ENCODE data around the gene KIF6.
"Not testable (repeated sequence)": the region's sequence is repeated elsewhere in the genome, so short reads cannot be mapped to it uniquely, and the experiment has no call there.

Gene KIF6

DNA sequence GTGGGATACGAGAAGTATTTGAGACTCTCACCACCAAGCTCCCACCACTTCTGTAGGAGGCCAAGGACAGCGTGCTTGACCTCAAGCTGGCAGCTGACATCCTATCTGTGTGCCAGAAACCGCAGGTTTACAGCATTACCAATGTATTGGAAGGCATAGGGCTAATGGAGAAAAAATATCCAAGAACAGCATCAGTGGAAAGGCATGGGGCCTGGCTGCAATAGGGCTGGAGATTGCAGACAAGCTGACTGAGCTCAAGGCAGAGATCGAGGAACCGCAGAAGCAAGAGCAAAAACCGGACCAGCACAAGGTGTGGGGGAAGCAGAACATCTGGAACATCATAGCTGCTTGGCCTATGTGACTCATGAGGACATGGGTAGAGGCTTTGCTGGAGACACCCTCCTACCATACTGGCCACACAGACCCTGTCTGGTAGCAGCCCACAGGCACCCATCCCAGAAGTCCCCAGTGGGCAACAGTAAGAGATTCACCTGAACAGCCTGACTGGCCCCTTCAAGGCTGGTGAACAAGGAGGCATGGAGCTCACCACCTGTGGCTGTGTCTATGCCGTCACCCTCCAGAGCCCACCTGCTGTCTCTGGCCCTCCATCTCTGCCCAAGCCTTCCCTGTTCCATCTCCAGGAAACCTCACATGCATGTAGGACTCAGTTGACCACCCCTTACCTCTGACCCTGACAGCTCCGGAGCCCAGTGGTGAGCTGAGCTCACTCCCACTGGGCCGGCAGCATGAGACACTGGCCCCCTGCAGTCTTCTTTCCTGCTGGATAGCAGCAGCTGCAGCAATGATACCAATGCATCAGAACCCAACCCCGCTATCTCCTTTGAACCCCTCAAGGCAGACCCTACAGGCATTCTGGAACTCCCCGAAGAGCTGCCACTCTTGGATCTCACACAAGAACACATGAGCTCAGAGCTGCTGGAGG, 171.1 kb downstream of the KIF6 start:
- no peak for ATAC-seq
- DNase-seq: no peak

DNA sequence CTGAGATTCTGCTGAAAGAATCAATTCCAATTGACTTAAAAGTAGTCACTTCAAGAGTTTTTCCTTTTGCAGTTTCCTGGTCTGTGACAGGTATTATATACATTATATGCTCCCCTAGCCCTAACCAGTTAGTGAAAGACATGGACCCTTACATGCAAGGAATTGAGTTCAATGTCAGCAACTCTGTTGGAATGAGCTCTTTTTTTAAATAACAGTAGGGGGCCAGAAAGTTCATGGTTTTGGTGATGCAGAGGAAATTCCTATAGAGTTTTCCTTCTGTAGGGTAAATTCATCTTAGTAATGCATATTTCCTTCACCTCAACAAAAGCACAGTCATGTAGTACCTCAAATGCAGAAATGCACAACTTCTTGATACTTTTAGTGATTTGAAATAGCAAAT, 172.2 kb downstream of the KIF6 start:
- ATAC-seq (no peak), DNase-seq (no peak)

DNA sequence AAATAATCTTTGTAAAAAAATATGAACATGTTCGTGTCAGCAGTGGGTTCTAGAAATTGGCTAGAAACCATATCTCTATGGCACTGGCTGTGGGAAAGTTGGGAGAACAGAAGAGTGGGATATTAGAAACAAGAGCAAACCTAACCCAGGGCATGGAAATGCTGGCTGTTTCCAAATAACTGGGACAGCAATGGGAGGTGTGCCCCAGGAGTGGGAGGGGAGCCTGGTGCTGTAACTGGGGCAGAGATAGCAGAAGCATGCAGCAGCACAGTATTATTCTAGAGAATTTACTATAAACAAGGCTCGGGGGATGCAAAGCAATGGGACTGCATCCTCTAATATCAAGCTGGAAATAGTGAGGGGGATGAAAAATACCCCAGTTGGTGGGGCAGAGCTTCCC, 175.0 kb downstream of the KIF6 start:
- DNase-seq (no peak), ATAC-seq (no peak)

DNA sequence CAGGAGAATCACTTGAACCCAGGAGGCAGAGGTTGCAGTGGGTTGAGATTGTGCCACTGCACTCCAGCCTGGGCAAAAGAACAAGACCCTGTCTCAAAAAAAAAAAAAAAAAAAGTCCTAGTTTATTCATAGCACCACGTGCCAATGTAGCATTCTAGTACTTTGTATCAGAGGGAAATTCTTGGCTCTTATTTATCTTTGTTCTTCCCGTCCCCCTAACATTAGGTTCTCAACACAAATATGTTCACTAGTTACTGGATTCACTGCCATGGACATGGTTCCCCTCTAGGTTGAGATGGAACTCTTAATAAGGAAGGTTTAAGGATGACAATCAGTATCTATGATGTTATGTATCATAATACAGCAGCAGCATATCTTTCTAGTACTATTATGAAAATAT, 178.5 kb downstream of the KIF6 start:
- no peak for ATAC-seq
- DNase-seq: no peak

DNA sequence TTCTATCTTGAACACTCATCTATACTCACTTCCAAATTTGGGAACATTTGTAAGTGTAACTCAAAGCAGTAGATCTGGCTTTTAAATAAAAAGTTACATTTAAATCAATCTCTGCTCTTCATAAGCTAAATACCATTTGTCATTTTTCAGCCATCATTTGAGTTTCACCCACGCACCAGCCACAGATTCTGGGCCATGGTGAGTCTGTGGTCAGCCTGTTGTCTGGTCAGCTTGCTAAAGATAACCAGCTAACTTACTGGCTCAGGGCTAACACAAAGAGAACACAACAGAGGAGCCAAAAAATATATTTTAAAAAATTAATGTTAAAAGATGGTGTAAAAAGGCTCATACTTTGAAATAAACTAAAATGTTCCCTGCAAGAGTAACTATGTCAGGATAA, 181.3 kb downstream of the KIF6 start:
- no peak for ATAC-seq
- DNase-seq: no peak

DNA sequence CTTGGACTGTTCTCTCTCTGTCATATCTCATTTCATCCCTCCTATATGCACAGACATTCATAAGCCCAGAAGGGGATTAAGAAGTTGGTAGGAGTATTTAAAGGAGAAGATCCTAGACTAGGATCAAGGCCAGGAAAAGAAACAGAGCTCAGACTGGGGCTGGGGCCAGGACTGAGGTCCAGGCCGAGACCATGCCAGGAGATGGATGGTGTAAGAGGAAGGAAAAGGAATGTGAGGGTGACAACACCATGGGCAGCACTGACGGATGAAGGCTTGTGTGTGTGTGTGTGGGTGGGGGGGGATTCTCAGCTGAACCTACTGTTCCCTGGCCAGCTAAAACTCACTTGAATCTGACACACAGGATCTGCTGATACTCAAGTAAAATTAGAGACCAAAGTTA, 182.1 kb downstream of the KIF6 start:
- ATAC-seq (no peak), DNase-seq (no peak)

DNA sequence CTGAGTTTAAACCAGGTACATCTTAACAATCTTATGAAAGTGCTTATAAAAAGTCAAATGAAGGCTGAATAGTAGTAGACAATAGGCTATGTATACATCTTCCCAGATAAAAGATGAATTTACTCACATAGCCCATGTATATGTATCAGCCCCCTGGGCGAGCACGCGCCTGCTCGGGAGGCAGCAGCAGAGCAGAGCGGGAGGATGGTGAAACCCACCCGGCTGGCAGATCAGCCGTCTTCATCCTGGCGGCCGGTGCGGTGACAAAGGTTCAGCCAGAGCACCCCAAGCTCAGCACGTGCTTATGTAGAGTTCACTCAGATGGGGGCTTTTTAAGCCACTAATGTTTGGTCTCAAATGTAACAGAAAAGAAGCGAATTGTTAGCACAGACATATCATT, 184.8 kb downstream of the KIF6 start:
- no peak for DNase-seq
- no peak for ATAC-seq

DNA sequence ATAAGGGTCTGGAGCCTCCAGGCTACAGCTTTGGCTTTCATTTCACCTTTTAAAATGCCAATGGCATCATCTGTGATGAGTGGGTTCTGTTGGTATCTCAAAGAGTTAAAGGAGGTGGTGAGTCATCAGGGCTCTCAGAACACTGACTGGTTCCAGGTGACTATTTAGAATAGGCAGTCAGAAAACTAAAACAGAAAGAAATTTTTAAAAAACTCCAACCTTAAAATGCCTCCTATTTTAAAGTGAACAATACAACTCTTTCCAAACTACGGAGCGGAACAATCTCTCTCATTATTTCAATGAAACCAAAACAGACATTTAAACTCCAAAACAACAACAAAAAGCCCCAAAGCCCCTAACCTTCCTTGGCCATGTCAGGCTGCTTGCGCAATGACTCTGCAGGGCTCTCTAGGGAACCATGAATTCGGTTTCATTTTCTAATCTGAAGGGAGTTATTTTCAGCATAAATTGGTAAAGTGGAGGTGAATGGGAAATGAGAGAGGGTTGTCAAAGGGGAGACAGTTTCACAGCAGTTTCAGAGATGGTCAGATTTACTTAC, 194.9 kb downstream of the KIF6 start:
- no peak for DNase-seq
- peak; percentile 85 for ATAC-seq

DNA sequence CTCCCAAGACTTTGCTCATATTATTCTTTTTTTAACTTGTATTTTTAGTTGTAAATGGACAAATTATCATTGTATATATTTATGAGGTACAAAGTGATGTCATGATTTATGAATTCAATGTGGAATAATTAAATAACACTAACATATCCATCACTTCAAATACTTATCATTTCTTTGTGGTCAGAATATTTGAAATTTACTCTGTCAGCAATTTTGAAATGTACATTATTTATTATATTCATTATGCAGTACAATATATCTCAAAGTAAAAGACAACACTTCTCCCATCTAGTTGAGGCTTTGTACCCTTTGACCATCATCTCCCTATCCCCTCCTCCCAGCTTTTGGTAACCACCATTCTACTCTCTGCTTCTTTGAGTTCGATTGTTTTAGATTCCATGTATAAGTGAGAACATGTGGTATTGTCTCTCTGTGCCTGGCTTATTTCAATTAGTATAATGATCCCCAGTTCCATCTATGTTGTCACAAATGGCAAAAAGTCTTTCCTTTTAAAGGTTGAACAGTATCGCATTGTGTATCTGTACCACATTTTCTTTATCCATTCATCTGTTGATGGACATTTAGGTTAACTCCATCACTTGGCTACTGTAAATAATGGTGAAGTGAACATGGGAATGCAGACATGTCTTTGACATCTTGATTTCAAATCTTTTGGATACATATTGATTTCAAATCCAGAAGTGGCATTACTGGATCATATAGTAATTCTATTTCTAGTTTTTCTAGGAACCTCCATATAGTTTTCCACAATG, 197.2 kb downstream of the KIF6 start:
- ATAC-seq (no peak), DNase-seq (no peak)

DNA sequence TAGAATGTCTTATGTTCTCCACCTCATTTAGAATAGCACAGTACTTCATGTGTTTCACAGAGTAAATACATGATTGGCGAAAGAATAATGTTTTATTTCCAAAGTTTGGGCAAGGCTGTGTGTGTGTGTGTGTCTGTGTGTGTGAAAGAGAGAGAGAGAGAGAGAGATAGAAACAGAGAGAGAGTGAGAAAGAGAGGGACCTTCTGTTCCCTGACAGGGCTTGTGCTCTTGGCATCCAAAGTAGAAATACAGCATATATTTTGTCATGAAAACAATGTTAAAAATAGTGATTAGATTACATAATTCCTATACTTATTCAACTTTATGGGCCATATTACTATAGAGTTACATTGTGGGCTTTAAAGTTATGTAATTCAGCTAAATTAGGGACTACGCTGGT, 201.2 kb downstream of the KIF6 start:
- no peak for ATAC-seq
- no peak for DNase-seq

DNA sequence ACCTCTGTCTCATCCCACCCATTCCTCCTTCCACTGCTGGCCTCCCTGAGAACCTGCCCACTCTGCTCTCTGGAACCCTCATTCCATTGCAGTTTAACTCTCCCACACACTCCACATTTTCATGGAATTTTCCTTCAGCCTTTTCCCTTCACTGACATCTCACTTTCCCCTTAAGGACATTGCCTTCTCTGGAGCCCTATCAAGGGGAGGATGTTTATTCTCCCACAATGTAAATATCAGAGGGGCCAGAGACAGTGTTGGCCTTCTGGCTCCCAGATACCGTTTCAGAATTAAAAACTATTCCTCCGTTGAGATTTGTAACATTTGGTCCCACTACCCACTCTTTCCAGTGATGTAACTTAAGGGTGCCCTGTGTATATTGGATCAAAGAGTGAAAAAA, 203.2 kb downstream of the KIF6 start:
- DNase-seq (no peak), ATAC-seq (no peak)

DNA sequence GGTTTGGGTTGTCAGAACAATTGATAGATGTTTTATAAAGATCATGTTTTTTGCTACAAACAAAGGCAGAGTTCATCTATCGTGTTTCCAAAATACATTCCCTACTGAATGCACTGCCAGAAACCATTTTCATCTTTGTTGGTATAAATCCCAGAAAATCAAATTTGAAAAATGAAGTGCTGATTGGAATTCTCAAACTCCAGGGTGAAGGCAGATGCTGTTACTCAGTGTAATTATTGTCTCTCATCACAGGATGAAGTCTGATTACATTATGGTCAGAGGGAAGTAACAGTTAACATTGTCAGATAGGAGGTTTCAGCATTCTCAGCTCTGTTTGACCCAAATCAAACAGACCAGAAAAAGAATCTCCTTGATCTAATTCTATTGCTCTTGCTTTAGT, 204.3 kb downstream of the KIF6 start:
- ATAC-seq: no peak
- no peak for DNase-seq

DNA sequence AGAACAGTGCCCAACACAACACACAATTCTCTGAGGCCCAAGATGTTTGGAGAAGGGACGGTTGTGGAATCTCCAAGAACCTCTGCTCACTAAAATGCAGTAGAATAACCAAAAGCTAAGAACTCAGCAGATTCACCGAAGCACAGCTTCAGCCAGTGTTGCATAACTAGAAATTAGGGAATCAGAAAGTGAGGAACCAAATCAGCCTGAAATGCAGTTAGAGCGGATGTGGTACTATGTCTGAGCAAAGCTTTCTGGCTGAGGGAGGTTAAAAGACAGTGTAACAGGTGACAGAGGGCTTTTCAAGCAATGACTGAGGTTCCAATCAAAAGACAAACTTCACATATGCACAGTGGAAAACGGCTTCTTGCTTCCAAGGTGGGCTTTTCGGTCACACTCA, 204.8 kb downstream of the KIF6 start:
- DNase-seq: no peak
- ATAC-seq: no peak

DNA sequence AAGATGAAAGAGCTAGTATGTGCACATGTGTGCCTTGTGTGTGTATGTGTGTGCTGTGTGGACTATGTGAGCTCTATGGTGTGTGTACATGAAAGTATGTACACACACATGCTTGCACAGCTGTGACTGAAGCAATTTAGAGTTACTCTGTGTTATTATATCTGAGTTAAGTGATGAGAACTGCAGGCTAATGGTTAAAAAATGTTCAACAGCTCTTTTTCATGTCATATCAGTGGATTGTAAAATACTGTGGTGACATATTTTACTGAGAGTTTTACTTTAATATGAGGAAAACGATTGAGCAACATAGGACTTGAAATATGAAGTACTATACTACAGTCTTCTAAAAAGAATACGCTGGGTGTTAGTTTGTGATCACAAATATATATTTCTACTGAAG, 207.0 kb downstream of the KIF6 start:
- ATAC-seq (no peak), DNase-seq (no peak)

DNA sequence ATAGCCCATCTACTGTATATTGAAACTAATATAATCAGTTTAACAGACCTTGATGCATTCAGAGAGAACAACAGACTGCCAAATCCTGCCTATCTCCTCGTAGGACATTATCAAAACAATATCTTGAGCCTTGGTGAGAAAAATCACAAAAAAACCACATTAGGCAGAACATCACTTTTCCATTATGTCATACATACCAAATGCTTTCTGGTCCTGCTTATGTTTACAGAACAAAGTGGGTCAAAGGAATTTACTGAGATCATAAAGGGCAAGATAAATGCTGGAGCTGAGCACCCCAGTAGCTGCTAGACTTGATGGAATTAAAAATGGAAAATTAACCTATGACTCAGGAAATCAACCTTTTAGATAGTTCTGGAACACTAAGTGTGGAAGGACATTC, 207.5 kb downstream of the KIF6 start:
- ATAC-seq (no peak), DNase-seq (no peak)

DNA sequence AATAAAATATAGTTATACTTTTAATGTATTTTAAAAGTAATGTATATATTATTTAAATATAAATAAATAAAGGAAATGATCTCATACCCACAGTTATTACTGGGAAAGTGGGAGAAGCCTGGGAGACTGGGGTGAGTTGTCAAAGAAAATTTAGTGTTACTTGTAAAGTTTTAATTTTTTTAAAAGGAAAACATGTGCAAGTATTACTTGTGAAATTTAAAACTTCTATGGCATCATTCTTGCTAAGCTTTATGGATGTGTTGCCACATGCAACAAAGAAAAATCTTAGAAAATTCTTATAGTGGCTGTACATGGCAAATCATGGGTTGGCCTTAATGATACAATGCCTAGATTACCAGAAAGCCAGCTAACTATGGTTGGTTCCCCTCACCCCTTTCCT, 208.7 kb downstream of the KIF6 start:
- no peak for ATAC-seq
- no peak for DNase-seq

DNA sequence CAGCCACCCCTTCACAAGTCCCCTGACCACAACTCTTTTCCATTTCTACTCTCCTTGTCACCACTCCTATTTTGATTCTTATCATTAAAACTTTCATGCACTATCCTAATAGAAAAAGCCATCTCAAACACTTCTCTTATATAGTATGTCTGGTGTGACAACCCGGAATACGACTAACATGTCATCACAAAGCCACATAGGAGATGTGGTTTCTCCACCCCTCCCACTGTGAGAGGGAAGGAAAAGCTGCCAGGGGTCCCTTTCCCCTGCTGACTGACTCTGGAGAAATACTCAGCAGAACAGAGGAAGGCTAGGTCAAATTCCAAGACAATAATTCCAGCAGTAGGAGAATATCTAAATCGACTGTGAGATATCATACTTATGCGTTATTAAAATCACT, 209.7 kb downstream of the KIF6 start:
- no peak for ATAC-seq
- no peak for DNase-seq

DNA sequence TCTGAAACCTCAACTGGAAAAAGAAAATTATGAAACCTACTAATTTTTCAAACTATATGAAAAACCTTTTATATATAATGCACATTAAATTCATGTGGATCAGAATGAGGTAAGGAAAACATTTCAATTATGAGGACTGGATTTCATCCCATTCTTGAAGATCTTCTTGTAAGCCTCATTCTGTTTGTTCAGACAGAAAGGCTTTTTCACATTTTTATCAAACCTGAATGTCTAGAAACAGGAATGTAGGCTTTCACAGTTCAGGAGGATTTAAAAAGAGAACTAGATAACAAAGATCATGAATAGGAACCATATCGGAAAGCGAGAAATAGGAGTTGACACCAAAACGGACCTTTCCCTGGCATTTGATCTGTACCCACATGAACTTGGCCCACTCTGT, 210.2 kb downstream of the KIF6 start:
- ATAC-seq: no peak
- no peak for DNase-seq

DNA sequence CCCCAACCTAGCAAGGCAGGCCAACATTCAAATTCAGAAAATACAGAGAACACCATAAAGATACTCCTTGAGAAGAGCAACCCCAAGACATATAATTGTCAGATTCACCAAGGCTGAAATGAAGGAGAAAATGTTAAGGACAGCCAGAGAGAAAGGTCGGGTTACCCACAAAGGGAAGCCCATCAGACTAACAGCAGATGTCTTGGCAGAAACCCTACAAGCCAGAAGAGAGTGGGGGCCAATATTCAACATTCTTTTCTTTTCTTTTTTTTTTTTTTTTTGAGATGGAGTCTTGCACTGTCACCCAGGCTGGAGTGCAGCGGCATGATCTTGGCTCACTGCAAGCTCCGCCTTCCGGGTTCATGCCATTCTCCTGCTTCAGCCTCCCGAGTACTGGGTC, 215.4 kb downstream of the KIF6 start:
- not testable (repeated sequence) for DNase-seq, ATAC-seq

DNA sequence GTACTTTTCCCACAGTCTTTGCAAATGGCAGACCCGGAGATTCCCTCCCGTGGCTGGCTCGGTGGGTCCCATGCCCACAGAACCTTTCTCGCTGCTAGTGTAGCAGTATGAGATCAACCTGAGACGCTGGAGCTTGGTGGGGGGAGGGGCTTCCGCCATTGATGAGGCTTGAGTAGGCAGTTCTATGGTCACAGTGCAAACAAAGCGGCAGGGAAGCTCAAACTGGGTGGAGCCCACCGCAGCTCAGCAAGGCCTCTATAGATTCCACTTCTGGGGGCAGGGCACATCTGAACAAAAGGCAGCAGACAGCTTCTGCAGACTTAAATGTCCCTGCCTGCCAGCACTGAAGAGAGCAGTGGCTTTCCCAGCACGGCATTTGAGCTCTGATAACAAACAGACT, 216.7 kb downstream of the KIF6 start:
- ATAC-seq: no peak

DNA sequence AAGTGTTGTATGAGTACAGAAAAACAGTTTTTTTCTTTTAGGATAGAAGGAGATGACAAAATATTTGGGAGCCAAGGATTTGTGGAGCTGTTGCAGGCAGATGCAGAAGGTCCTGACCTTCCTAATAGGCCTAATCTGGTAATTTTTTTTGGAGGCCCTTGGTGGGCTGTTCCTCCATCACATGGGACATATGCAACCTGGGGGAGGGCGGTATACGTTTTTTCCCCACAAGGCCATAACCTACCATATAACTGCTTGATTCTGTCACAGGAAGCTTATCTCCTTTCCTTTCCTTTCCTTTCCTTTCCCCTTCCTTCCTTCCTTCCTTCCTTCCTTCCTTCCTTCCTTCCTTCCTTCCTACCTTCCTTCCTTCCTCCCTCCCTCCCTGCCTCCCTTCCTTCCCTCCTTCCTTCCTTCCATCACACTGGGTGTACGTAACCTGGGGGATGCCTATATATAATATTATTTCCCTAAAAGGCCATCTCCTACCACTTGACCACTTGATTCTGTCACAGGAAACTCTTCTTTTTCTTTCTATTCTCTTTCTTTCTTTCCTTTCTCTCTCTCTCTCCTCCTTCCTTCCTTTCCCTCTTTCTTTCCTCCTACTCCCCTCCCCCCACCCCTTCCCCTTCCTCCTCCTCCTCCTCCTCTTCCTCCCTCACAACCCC, 217.7 kb downstream of the KIF6 start:
- no peak for ATAC-seq
- DNase-seq: no peak

More for the DNA sequence above, 216.7 kb downstream of the KIF6 start:
- DNase-seq: no peak

DNA sequence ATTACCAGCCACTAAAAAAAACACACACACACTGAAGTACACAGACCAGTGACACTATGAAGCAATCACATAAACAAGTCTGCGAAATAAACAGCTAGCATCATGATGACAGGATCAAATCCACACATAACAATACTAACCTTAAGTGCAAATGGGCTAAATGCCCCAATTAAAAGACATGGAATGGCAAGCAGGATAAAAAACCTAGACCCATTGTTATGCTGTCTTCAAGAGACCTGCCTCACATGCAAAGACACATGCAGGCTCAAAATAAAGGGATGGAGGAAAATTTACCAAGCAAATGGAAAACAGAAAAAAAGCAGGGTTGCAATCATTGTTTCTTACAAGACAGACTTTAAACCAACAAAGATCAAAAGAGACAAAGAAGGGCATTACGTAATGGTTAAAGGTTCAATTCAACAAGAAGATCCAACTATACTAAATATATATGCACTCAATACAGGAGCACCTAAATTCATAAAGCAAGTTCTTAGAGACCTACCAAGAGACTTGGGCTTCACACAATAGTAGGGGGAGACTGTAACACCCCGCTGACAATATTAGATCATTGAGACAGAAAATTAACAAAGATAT, 222.7 kb downstream of the KIF6 start:
- DNase-seq, ATAC-seq: not testable (repeated sequence)
